ENCODE results near the gene PIR. TPM values are rescaled to one million over a fixed set of nuclear protein-coding genes. Genes with fewer than 3 reads are reported as not detected.

Gene PIR
- total RNA-seq, 2 donors from 2014 or later, result 13.5 to 47.4 TPM

- DNase-seq (ENCODE audit: low spot score) (no peak), ATAC-seq (ENCODE audit: insufficient number of reproducible peaks, low FRiP score, low read depth) (no peak)
- Histone ChIP-seq H3K9me3 (no peaks in the 10 kb centered on the region), H3K27me3 (replicated peaks; ENCODE audit: insufficient read depth) (no peaks in the 10 kb centered on the region), H3K4me3 (no peak overlapping the region), H3K4me1 (ENCODE audit: control insufficient read depth in 1 of 2, low read depth in 2 of 2) (no peaks in the 10 kb centered on the region), H3K27ac (no peak overlapping the region), H3K36me3 (no peaks in the 10 kb centered on the region)
- TF ChIP-seq CTCF (IDR thresholded peaks at IDR 0.05), result no peak
These were observed 75.0 kb downstream of the PIR start for GRCh38 chrX:15418041-15418706.

DNA sequence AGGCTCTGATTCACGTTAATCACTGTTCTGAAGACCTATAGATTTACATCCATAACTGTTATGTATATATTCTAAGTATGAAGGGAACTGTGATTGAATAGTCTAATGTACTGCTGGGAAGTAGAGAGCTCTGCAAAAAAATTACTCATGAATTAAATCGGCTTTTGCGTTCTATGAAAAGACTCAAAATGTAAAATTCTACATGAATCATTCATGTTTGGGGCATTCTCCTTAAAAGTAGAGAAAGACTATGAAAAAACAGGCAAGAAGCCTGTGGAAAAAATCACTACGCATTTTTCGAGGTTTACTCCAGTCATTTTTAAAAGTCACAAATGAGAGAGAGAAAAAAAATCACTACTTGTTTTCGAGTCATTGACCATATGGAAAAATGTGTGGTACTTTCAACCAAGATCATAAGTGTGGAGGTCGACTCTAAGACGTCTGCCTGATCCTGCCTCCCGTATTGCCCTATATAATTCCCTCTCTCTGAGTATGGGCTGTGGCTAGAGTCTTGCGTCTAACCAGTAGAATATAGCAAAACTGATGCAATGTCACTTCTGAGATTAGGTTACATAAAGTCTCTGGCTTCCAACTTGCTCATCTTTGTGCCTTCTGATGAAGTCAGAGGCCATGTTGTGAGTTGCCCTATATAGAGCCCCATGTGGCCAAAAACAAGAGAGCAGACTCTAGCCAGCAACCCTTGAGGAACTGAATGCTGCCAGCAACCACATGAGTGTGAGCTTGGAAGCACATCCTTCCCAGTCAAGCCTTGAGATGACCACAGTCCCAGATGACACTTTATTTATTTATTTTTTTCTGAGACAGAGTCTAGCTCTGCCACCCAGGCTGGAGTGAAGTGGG lies 76.8 kb downstream of the PIR start:
- Histone ChIP-seq H3K9me3 (no peaks in the 10 kb centered on the region), H3K4me3 (no peak overlapping the region), H3K36me3 (no peaks in the 10 kb centered on the region), H3K4me1 (ENCODE audit: control insufficient read depth in 1 of 2, low read depth in 2 of 2) (no peaks in the 10 kb centered on the region), H3K27ac (no peak overlapping the region), H3K27me3 (replicated peaks; ENCODE audit: insufficient read depth) (no peaks in the 10 kb centered on the region)
- ATAC-seq (ENCODE audit: insufficient number of reproducible peaks, low FRiP score, low read depth) (no peak), DNase-seq (ENCODE audit: low spot score) (no peak)
- TF ChIP-seq CTCF (IDR thresholded peaks at IDR 0.05), result no peak

DNA sequence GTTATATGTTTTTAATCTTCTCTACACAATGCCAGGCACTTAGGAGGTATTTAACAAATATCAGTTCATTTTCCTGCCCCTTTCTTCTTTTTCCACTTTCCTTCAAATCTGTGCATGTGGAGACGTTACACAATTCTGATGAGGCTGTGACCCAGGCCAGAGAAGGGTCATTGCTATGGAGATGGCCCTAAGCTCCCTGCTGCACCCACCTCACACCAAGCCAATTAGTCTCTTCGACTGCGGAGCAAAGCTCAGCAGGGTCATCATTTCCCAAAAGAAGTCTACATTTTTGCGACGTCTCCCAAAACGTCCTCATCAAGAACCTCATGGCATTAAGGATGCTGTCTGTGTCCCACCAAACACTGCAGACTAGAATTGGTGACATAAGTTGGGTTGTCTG lies 80.0 kb downstream of the PIR start:
- Histone ChIP-seq H3K4me3 (no peak overlapping the region), H3K27ac (no peak overlapping the region), H3K4me1 (ENCODE audit: control insufficient read depth in 1 of 2, low read depth in 2 of 2) (no peaks in the 10 kb centered on the region), H3K27me3 (replicated peaks; ENCODE audit: insufficient read depth) (no peaks in the 10 kb centered on the region), H3K36me3 (no peaks in the 10 kb centered on the region), H3K9me3 (no peaks in the 10 kb centered on the region)
- ATAC-seq (ENCODE audit: insufficient number of reproducible peaks, low FRiP score, low read depth) (no peak), DNase-seq (ENCODE audit: low spot score) (no peak)
- TF ChIP-seq CTCF (IDR thresholded peaks at IDR 0.05), result no peak

- Histone ChIP-seq H3K36me3 (no peaks in the 10 kb centered on the region), H3K9me3 (no peaks in the 10 kb centered on the region), H3K27me3 (replicated peaks; ENCODE audit: insufficient read depth) (no peaks in the 10 kb centered on the region), H3K4me3 (no peak overlapping the region), H3K27ac (no peak overlapping the region), H3K4me1 (ENCODE audit: control insufficient read depth in 1 of 2, low read depth in 2 of 2) (no peaks in the 10 kb centered on the region)
- ATAC-seq (ENCODE audit: insufficient number of reproducible peaks, low FRiP score, low read depth), result no peak
- TF ChIP-seq CTCF (IDR thresholded peaks at IDR 0.05), result no peak
- DNase-seq (ENCODE audit: low spot score), result no peak
These were observed 82.2 kb downstream of the PIR start for GRCh38 chrX:15410947-15411346.

GRCh38 chrX:15410430-15410829 lies 82.7 kb downstream of the PIR start:
- Histone ChIP-seq H3K27ac (no peak overlapping the region), H3K36me3 (no peaks in the 10 kb centered on the region), H3K4me3 (no peak overlapping the region), H3K9me3 (no peaks in the 10 kb centered on the region), H3K4me1 (ENCODE audit: control insufficient read depth in 1 of 2, low read depth in 2 of 2) (no peaks in the 10 kb centered on the region), H3K27me3 (replicated peaks; ENCODE audit: insufficient read depth) (no peaks in the 10 kb centered on the region)
- ATAC-seq (ENCODE audit: insufficient number of reproducible peaks, low FRiP score, low read depth) (no peak), DNase-seq (ENCODE audit: low spot score) (no peak)
- no peak for TF ChIP-seq CTCF (IDR thresholded peaks at IDR 0.05)
